GM18519 (cell line): ENCODE data around the gene TBC1D32.
"Not testable (repeated sequence)": the region's sequence is repeated elsewhere in the genome, so short reads cannot be mapped to it uniquely, and the experiment has no call there.

Experiments used
- ATAC-seq: cut with Tn5 transposase; IDR thresholded peaks from one replicate; pipeline ENCODE4 v1.9.1; 2021; ENCODE audit warnings: mild to moderate bottlenecking, moderate library complexity; ENCODE audit not compliant: unreplicated experiment, low FRiP score

Gene TBC1D32

GRCh38 chr6:121223930-121224329 is 110.3 kb downstream of the TBC1D32 start:
- ATAC-seq, result no peak

- no peak for ATAC-seq
Observed at GRCh38 chr6:121223212-121223611, 111.1 kb downstream of the TBC1D32 start.

- no peak for ATAC-seq
Observed at GRCh38 chr6:121222656-121223055, 111.6 kb downstream of the TBC1D32 start.

GRCh38 chr6:121216928-121217327 is 117.4 kb downstream of the TBC1D32 start:
- ATAC-seq, result no peak

- not testable (repeated sequence) for ATAC-seq
Observed at GRCh38 chr6:121213341-121213740, 120.9 kb downstream of the TBC1D32 start.

- no peak for ATAC-seq
Observed at GRCh38 chr6:121210943-121211342, 123.3 kb downstream of the TBC1D32 start.

- no peak for ATAC-seq
Observed at GRCh38 chr6:121205569-121205968, 128.7 kb downstream of the TBC1D32 start.

GRCh38 chr6:121201105-121201504 is 133.2 kb downstream of the TBC1D32 start:
- no peak for ATAC-seq

GRCh38 chr6:121196042-121196441 is 138.2 kb downstream of the TBC1D32 start:
- ATAC-seq, result not testable (repeated sequence)

GRCh38 chr6:121190122-121190521 is 144.2 kb downstream of the TBC1D32 start:
- no peak for ATAC-seq

GRCh38 chr6:121188356-121188755 is 145.9 kb downstream of the TBC1D32 start:
- no peak for ATAC-seq

GRCh38 chr6:121187833-121188200 is 146.5 kb downstream of the TBC1D32 start:
- ATAC-seq, result no peak

GRCh38 chr6:121187200-121187832 is 147.0 kb downstream of the TBC1D32 start:
- no peak for ATAC-seq

- no peak for ATAC-seq
Observed at GRCh38 chr6:121183742-121184141, 150.5 kb downstream of the TBC1D32 start.

- no peak for ATAC-seq
Observed at GRCh38 chr6:121175827-121176226, 158.5 kb downstream of the TBC1D32 start.

GRCh38 chr6:121172451-121172850 is 161.8 kb downstream of the TBC1D32 start:
- not testable (repeated sequence) for ATAC-seq

GRCh38 chr6:121171879-121172278 is 162.4 kb downstream of the TBC1D32 start:
- no peak for ATAC-seq

- no peak for ATAC-seq
Observed at GRCh38 chr6:121161886-121162285, 172.4 kb downstream of the TBC1D32 start.

GRCh38 chr6:121160276-121160675 is 174.0 kb downstream of the TBC1D32 start:
- ATAC-seq, result no peak

GRCh38 chr6:121158891-121159290 is 175.4 kb downstream of the TBC1D32 start:
- ATAC-seq, result no peak

GRCh38 chr6:121158438-121158837 is 175.8 kb downstream of the TBC1D32 start:
- no peak for ATAC-seq

- no peak for ATAC-seq
Observed at GRCh38 chr6:121157906-121158305, 176.4 kb downstream of the TBC1D32 start.

GRCh38 chr6:121143476-121143875 is 190.8 kb downstream of the TBC1D32 start:
- ATAC-seq, result no peak
